AG04450 (cell line): Measurements from ENCODE around the gene FAM47E. TPM values are rescaled to one million over a fixed set of nuclear protein-coding genes. Genes with fewer than 3 reads are reported as not detected.

Experiments
- CTCF ChIA-PET: fragments of 300-600, 350-600 bp; formaldehyde crosslinking; extraction: SDS; loops from one replicate; lab custom pipeline; 2022; ENCODE audit warnings: antibody characterized with exemption, inconsistent platforms; lab: Charles Lee
- POLR2A ChIA-PET: fragments of 350-600 bp; formaldehyde crosslinking; extraction: SDS; loops from one replicate; lab custom pipeline; 2021; ENCODE audit warnings: antibody characterized with exemption, inconsistent platforms; lab: Yijun Ruan, JAX
- DNase-seq: peaks from one replicate; pipeline ENCODE4 v3.0.0-alpha.2; 2011; ENCODE audit warnings: low read depth, low spot score
- H3K27ac ChIP-seq: one replicate; pipeline ENCODE4 v1.5.1; 2012; ENCODE audit warnings: low read depth, low read length, control low read depth
- H3K27me3 ChIP-seq: one replicate; pipeline ENCODE4 v1.6.0; 2012; ENCODE audit warnings: low read length; ENCODE audit not compliant: control insufficient read depth, insufficient read depth
- H3K4me3 ChIP-seq: 2 replicates; pipeline ENCODE4 v1.5.1; 2011; ENCODE audit warnings: mild to moderate bottlenecking, low read depth, low read length, control low read depth
- H3K9me3 ChIP-seq: 2 replicates; pipeline ENCODE4 v1.5.1; 2012; ENCODE audit warnings: low read length; ENCODE audit not compliant: control insufficient read depth, insufficient read depth
- CTCF ChIP-seq: IDR thresholded peaks from 2 replicates; pipeline ENCODE4 v1.5.1; 2011; ENCODE audit warnings: low read depth, low read length, control low read depth, inconsistent platforms
- polyA plus RNA-seq: library from polyadenylated mRNA; depleted of rRNA; stranded (reverse); fragments of >200 nt; gene quantifications from 2 replicates; pipeline ENCODE4 v1.2.3, GENCODE V29; 2011

Gene FAM47E
- polyA plus RNA-seq, 1 experiment, result 0.06 TPM

DNA sequence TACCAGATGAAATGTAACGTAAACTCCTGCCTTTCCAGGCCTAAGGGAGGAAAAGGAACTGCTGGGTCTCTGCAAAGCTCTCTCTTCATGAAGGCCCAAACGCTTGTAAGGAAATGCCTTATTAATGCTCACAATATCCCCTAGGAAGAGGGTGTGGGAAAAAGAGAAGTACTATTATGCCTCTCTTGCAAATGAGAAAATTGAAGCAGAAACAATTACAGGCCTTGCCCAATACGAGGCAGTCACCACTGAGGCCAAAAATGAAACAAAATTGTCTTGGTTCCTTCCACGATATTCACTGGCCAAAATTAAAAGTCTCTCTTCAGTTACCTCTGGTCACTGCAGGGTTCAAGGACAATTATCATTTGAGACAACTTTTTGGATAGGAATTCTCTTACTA, 41.1 kb upstream of the FAM47E start:
- DNase-seq, result no peak
- no peak for TF ChIP-seq CTCF
- Histone ChIP-seq H3K27me3 (no peaks in the 10 kb centered on the region), H3K4me3 (peak overlapping the region; percentile 5; the same call in 1 of the 2 replicates), H3K27ac (no peak overlapping the region), H3K9me3 (no peaks in the 10 kb centered on the region; the same call in 1 of the 2 replicates)
- CTCF ChIA-PET, result interaction anchor here (1.3 to 7.4 kb wide), 2 partner anchors 31 to 168 kb away, joined by 6 to 55 read pairs; no protein-coding TSS in a partner anchor
- POLR2A ChIA-PET, result no interaction called here

DNA sequence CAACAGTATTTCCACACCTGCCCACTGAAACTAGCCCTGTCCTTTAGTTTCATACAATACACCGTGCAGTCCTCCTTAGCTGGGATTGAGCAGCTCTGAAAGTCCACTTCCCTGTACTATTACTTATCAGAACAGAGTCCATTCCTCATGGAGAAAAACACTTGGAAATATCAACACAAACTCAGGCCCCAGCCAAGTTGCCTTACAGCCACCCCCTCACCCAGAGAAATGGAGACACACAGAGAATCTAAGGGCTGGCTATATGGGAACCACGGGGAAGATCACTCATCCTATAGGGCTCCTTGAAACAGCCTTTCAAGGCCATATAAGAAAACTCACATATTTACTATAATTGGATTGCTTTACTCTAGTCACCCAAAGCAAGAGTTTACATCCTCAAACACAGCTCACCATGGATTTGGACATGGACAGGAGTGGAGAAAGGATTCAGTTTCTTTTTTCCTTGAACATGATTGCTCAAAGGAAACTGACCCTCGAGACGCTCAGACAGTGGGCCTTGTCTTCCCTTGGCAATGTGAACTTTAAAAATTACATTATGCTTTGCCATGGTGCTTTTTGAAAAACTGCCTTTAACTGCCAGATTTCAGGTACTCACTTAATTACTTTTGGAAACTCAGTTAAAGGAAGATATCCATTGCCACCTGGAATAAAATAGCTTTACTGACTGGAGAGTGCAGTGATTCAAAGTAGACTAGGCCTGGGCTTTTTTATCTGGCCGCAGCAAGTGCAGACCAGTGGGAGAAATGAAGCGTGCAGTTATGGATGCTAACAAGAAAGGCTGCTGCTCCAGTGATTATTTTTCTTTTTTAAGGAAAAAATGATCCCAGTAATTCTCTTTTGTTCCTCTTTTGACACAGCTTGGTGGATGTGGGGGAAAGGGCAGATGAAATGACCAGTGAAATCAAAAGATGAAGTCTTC, 39.5 kb upstream of the FAM47E start:
- Histone ChIP-seq H3K27ac (peak overlapping the region; percentile 47), H3K9me3 (no peaks in the 10 kb centered on the region; the same call in 1 of the 2 replicates), H3K27me3 (no peaks in the 10 kb centered on the region), H3K4me3 (peak overlapping the region; percentile 88)
- no peak for DNase-seq
- TF ChIP-seq CTCF, result no peak
- ChIA-PET POLR2A (interaction anchor here (1.4 kb wide), 1 partner anchor 12 kb away, joined by 6 read pairs; no protein-coding TSS in a partner anchor), CTCF (interaction anchor here (1.1 to 7.4 kb wide), 3 partner anchors 12 to 166 kb away, joined by 3 to 55 read pairs (median 6); no protein-coding TSS in a partner anchor)

DNA sequence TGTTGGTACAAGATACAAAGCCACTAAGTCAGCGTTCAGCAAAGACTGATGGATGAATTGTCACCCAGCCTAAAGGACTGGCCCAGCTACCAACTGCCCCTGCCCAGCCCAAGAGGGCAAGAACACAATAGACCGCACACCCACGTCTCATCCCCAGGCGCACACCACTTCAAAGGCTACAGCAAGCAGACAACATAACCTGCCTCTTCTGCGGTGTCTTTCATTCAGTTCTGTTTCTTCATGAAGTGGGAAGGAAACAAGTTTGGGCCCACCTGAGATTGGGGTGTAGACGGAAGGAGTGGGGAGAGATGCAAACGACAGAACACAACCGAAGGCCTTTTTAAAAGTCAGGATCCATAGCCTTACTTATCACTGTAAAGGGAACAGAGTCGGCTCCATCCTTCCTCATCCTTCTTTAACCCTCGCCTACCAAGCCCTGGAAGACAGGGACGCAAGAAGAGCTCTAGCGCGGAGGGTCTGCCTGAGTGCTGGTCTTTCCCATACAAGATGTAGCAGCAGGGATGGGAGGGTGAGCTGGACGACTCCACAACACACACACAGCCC, 38.6 kb upstream of the FAM47E start:
- H3K9me3 ChIP-seq, result no peaks in the 10 kb centered on the region; the same call in 1 of the 2 replicates
- H3K4me3 ChIP-seq, result peak overlapping the region; percentile 88
- TF ChIP-seq CTCF, result no peak
- no peaks in the 10 kb centered on the region for H3K27me3 ChIP-seq
- no peak for DNase-seq
- H3K27ac ChIP-seq, result peak overlapping the region; percentile 92
- ChIA-PET POLR2A (interaction anchor here (1.0 to 1.4 kb wide), 2 partner anchors 13 to 15 kb away, joined by 3 to 6 read pairs; no protein-coding TSS in a partner anchor), CTCF (interaction anchor here (0.7 to 7.4 kb wide), 3 partner anchors 13 to 43 kb away, joined by 3 to 55 read pairs (median 6); no protein-coding TSS in a partner anchor)

GRCh38 chr4:76213415-76214176, 37.9 kb upstream of the FAM47E start, which contains the start of gene SCARB2:
SCARB2 (minus strand) TSS chr4:76213824; CDS start chr4:76213543, 281 bp downstream.
- ChIA-PET CTCF (interaction anchor here (0.7 to 7.4 kb wide), 2 partner anchors 34 to 42 kb away, joined by 3 to 55 read pairs; no protein-coding TSS in a partner anchor), POLR2A (interaction anchor here (1.0 to 1.4 kb wide), 2 partner anchors 14 to 15 kb away, joined by 3 to 6 read pairs; no protein-coding TSS in a partner anchor)
- no peak for TF ChIP-seq CTCF

More at GRCh38 chr4:76213415-76214176, 37.9 kb upstream of the FAM47E start, which contains the start of gene SCARB2:
- Histone ChIP-seq H3K27ac (peak within 1 kb of the TSS; percentile 93), H3K9me3 (no peaks in the 10 kb centered on the region; the same call in 1 of the 2 replicates), H3K4me3 (peak within 1 kb of the TSS; percentile 88), H3K27me3 (no peaks in the 10 kb centered on the region)
- peak; percentile 38 for DNase-seq
